Stimulated activated CD8-positive, alpha-beta memory T cell treated with anti-CD3 and anti-CD28 coated beads, Interleukin-7, amount 100 ng/mL, for 4 hours (primary cell): ENCODE measurements around the gene KCND3.

ENCODE experiments used
- DNase-seq, 2 donors: peaks; one replicate each; pipeline ENCODE4 v3.0.0-alpha.2; 2020; ENCODE audit warnings: low read depth in 2 of 2

The KCND3 gene

GRCh38 chr1:111882986-111883560 is 106.4 kb downstream of the KCND3 start:
- DNase-seq, result no peak

- no peak for DNase-seq
These were observed 106.9 kb downstream of the KCND3 start for GRCh38 chr1:111882559-111882958.

DNA sequence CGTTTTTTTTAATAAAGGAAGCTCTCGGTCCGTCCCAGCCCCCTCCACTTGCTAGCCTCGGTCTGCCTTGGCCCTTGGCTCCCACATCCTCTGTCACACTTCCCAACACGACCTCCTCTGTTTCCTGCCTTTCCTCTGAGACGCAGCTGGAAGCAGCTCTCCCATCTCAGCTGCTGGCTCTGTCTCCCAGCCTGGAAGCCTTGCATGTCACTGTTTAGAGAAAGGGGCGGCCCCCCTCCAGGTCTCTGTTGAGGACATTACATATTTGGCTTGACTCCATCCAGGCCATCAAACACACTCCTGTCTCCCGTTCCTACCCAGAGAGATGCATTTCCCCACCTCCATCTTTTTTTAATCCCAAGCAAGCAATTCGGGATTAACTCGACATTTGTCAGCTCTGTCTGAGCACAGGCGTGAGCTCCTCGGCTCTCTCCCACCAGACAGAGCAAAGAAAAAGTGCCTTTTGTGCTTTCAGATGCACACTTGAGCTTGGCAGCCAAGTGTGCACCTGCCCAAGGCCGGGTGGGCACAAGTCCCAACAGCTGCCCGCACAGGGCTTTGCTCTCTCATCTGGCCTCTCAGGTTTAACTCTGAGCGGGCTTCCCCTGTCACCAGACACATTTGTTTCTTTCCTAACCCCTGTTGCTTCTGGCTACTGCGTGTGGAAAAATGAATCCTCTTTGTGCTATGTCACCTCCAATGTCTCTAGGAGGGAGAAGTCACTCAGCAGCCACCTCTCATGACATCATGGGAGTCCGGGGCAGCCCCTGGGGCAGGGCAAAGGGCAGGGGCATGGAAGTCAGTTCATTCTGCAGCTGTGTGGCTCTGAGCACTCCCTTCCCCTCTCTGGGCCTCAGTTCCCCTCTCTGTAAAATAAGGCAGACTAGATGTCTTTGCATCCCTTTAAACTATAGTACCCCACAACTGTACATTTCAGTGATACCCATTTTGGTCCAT is 108.3 kb downstream of the KCND3 start:
- no peak for DNase-seq

DNA sequence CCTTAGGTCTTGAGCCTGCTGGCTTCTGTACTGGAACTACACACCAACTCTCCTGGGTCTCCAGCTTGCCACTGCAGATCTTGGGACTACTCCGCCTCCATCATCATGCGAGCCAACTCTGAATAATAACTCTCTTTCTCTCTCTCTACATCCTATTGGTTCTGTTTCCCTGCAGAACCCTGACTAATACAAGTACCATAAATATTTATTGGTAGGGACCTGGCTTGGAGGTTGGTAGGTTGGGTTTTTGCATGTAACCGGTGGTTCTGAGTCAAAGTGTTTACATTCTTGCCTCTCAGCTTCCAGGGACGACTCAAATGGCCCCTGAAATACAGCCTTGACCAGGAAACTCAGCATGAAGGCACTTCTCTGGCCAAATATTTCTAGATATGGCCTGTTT is 110.4 kb downstream of the KCND3 start:
- no peak for DNase-seq

GRCh38 chr1:111878649-111879048 is 110.8 kb downstream of the KCND3 start:
- no peak for DNase-seq

- no peak for DNase-seq
These were observed 111.4 kb downstream of the KCND3 start for GRCh38 chr1:111878091-111878490.

GRCh38 chr1:111876631-111877030 is 112.8 kb downstream of the KCND3 start:
- no peak for DNase-seq

GRCh38 chr1:111875640-111876039 is 113.8 kb downstream of the KCND3 start:
- DNase-seq, result no peak

GRCh38 chr1:111873460-111874030 is 115.9 kb downstream of the KCND3 start:
- no peak for DNase-seq

DNA sequence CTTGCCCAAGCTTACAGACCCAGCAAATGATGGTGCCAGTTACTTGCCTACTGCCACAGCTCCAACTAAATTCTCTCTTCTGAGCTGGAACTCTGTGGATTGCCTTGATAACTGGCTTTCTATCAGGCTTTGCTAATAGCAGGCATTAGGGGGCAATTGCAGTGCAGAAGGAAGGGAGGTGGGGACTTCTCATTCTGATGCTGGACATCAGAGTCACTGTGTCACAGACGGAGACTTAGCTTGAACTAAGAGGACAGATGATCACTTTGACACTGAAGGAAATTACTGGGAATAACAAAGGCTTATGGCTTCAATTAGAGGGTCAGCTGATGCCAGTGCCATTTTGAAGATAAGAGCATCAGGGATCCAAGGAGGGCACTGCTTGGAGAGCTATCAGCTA is 119.3 kb downstream of the KCND3 start:
- DNase-seq, result no peak

GRCh38 chr1:111867868-111868440 is 121.5 kb downstream of the KCND3 start:
- DNase-seq, result no peak

DNA sequence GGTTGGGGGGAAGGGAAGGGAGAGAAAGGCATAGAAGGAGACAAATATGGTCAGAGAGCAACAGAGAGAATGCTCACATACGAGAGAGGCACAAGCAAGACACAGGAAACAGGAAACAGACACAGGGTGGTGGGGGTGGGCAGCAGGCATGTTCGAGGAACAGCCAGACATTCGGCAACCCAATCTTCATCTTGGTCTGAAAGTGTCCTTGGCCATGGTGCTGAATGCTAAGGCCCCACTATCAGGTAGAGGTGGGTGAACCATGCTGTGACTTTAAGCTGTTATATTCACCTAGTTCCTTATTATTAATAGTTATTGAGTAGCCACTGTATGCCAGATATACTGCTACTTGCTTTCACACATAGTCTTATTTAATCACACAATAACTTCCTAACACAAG is 124.6 kb downstream of the KCND3 start:
- no peak for DNase-seq

GRCh38 chr1:111863401-111863800 is 126.1 kb downstream of the KCND3 start:
- DNase-seq, result no peak

GRCh38 chr1:111862599-111862998 is 126.9 kb downstream of the KCND3 start:
- no peak for DNase-seq

GRCh38 chr1:111861523-111861922 is 127.9 kb downstream of the KCND3 start:
- no peak for DNase-seq

DNA sequence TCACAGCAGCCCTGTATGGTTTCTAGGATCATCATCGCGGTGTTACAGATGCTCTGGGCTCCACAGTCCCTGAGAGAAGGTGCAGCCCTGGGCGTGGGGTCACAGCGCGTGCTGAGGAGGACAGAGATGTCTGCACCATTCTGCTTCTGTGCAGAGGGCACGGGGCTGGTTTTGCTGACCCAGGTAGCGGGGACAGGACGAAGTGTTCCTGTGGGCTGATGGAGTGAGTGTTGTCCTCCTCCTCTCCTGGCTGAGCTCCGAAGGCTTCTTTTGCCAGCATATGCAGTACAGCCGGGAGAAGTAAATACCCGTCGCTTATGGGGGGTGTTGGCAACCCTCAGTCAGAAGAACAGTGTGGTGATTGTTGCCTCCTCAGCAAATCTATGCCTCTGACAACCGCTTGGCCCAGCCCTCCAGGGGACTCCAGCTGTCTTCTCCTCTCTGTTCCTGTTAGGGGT is 132.2 kb downstream of the KCND3 start:
- no peak for DNase-seq

DNA sequence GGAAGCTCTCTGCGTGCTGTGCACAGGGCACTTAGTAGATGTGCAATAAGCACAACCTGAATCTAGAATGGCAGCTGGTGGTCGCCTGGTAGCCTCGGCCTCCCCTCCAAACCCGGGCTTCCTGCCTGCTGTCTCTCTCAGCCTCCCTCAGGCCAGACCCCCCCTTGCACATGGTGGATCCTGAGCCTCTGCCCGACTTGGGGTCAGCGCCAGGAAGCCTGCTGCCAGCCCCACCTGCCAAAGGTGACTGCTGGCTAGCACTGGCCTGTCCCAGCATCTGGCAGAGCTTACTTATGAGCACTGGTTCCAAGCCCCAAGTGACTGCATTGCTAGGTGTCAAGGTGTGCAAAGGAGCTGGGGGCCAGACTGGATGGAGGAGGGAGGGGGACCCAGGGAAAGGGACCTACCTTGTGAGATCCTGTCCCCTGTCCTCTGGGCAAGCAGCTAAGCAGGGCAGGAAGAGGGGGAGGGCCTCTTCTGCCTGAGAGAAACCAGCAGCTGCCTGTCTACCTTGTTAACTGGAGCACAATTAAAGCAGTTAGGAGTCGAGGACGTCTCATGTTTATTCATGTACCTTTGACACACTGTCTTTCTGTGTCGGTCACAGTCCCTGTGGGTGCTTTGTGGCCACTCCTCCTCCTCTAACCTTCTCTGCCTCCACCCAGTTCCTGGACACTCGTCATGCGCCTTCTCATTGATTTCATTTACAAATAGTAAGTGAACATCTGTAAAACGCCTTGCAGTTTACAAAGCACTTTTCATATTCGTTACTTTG is 132.9 kb downstream of the KCND3 start:
- no peak for DNase-seq

DNA sequence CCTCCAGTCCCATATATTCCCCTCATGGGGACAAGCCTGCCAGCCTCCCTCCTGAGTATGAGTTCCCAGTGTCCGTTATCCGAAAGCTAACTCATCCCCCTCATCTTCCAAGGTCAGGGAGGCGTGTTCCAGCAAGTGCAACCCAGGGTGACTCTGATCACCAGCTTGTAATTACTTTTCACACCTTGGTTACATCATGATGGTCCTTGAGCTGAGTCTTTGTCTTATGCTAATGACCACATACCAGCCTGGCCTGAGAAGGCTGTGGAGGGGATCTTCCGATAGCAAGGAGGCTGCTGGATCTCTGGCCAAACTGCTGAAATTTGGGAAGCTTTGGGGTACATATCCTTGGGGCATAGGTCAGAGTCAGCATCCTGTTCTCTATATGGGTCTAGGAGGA is 134.2 kb downstream of the KCND3 start:
- DNase-seq, result no peak

DNA sequence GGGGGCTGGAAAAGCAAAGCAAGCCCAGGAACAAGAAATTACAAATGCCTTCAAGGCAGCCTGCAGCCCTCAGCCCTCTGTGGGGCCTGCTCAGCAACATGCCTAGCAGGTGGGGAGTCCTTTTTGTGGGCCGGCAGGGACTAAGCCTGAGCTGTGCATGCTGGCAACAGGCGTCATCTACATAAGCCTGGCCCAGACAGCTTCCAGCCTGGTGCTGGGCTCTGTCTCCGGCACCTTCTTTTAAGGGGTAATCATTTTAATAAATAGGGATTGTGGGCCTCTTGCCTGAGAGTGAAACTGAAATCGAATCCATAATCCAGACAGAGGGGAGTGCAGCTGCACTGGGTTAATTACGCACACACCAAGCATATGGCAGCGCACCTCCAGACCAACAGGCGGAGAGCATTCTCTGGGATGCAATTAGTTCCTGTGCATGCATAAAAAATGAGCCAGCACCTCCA is 137.2 kb downstream of the KCND3 start:
- DNase-seq, result no peak

GRCh38 chr1:111851552-111851951 is 137.9 kb downstream of the KCND3 start:
- DNase-seq, result no peak

DNA sequence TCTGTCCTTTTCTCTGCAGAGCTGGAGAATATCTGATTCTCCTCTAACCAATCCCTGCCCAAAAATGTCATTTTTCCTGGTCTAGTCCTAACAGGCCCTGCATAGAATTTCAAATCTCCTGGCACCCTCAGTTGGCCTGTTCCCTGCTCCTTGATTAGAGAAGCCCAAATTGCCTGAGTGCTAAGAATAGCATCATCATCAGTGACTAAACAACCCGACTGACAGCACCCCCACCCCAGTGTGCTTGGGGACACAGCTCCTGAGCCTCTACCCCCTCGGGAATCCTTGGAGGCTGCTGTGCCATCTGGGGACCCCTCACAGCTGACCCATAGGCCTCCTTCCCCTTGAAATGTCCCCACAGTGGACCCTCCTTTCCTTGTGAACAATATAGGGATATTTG is 139.4 kb downstream of the KCND3 start:
- no peak for DNase-seq
